ENCODE data around the gene PLPP1. TPM values are rescaled to one million over a fixed set of nuclear protein-coding genes. Genes with fewer than 3 reads are reported as not detected.

The PLPP1 gene
- polyA plus RNA-seq, 1 of the 3 experiments (the other 2 are of a cell fraction), result 32.8 TPM

GRCh38 chr5:55391707-55392106, 143.1 kb downstream of the PLPP1 start:
- Histone ChIP-seq H3K4me3 (ENCODE audit: low read depth in 2 of 2, low read length in 1 of 2) (no peak overlapping the region), H3K9ac (no peak overlapping the region), H3K4me2 (no peak overlapping the region), H3K27me3 (ENCODE audit: insufficient read depth) (no peaks in the 10 kb centered on the region), H3F3A (replicated peaks; ENCODE audit: insufficient read depth) (no peaks in the 10 kb centered on the region), H4K20me1 (ENCODE audit: insufficient read depth) (no peaks in the 10 kb centered on the region), H3K27ac (ENCODE audit: low read depth in 2 of 2, low read length in 1 of 2) (no peak overlapping the region), H3K4me1 (ENCODE audit: control insufficient read depth in 1 of 2, insufficient read depth in 2 of 2, low read depth in 1 of 2, low read length in 1 of 2) (no peaks in the 10 kb centered on the region; a peak in 1 of 4 replicates), H3K9me2 (no peaks in the 10 kb centered on the region), H3K36me3 (replicated peaks in 1 of 2; ENCODE audit: control insufficient read depth in 1 of 2, insufficient read depth in 2 of 2, low read length in 1 of 2) (peaks cover 55 to 59% of the 10 kb centered on the region in 2 experiments), H3K9me3 (no peaks in the 10 kb centered on the region), H2AFZ (ENCODE audit: low read depth) (no peak overlapping the region), H3K79me2 (ENCODE audit: insufficient read depth) (no peaks in the 10 kb centered on the region)
- ChIA-PET POLR2A (no interaction called here), CTCF (no interaction called here)
- TF ChIP-seq FOXM1 (IDR thresholded peaks at IDR 0.05; ENCODE audit: low read depth) (no peak), JUND (IDR thresholded peaks at IDR 0.05) (no peak), USF2 (IDR thresholded peaks at IDR 0.05; ENCODE audit: borderline replicate concordance, low read depth, low read length) (no peak), GABPA (IDR thresholded peaks at IDR 0.05; ENCODE audit: low read depth) (no peak), CHD2 (IDR thresholded peaks at IDR 0.05; ENCODE audit: low read length, partially characterized antibody) (no peak), POLR2AphosphoS5 (IDR thresholded peaks at IDR 0.05; ENCODE audit: low read depth, low read length) (no peak), IRF3 (IDR thresholded peaks at IDR 0.05; ENCODE audit: low read depth, low read length) (no peak), SMC3 (IDR thresholded peaks at IDR 0.05; ENCODE audit: low read depth, low read length) (no peak)
- DNase-seq, result no peak
- WGBS (ENCODE audit: low lambda C conversion rate), result 90% methylated on average over 2 of the region's 2 CpGs

GRCh38 chr5:55387865-55388264, 146.9 kb downstream of the PLPP1 start:
- Histone ChIP-seq H3K9me3 (peaks cover 9% of the 10 kb centered on the region; the same call in 1 of the 2 replicates), H3F3A (replicated peaks; ENCODE audit: insufficient read depth) (peaks cover 5% of the 10 kb centered on the region), H3K4me2 (no peak overlapping the region), H3K9me2 (no peaks in the 10 kb centered on the region), H3K79me2 (ENCODE audit: insufficient read depth) (peaks cover 7% of the 10 kb centered on the region; the same call in 1 of the 2 replicates), H3K4me1 (ENCODE audit: control insufficient read depth in 1 of 2, insufficient read depth in 2 of 2, low read depth in 1 of 2, low read length in 1 of 2) (no peaks in the 10 kb centered on the region; a peak in 1 of 4 replicates), H3K4me3 (ENCODE audit: low read depth in 2 of 2, low read length in 1 of 2) (no peak overlapping the region), H3K36me3 (replicated peaks in 1 of 2; ENCODE audit: control insufficient read depth in 1 of 2, insufficient read depth in 2 of 2, low read length in 1 of 2) (peaks cover 54 to 76% of the 10 kb centered on the region in 2 experiments), H3K27me3 (ENCODE audit: insufficient read depth) (no peaks in the 10 kb centered on the region), H2AFZ (ENCODE audit: low read depth) (no peak overlapping the region), H4K20me1 (ENCODE audit: insufficient read depth) (no peaks in the 10 kb centered on the region), H3K9ac (no peak overlapping the region), H3K27ac (ENCODE audit: low read depth in 2 of 2, low read length in 1 of 2) (no peak overlapping the region)
- 98% methylated on average over 2 of the region's 2 CpGs for WGBS (ENCODE audit: low lambda C conversion rate)
- DNase-seq, result no peak
- CTCF ChIA-PET, result no interaction called here
- TF ChIP-seq USF1 (IDR thresholded peaks at IDR 0.05; ENCODE audit: borderline replicate concordance, low read depth), result no peak
- TF ChIP-seq JUND (IDR thresholded peaks at IDR 0.05), result no peak
- POLR2A ChIA-PET, result no interaction called here

Measured in SK-N-SH (cell line).